H9 (cell line): ENCODE data around the gene DTD1. TPM values are rescaled to one million over a fixed set of nuclear protein-coding genes. Genes with fewer than 3 reads are reported as not detected.

ENCODE experiments used
- DNase-seq: peaks from one replicate; pipeline ENCODE4 v3.0.0-alpha.2; 2017
- H2AFZ ChIP-seq: one replicate; pipeline ENCODE4 v1.6.1; 2013; ENCODE audit warnings: mild to moderate bottlenecking, low read length, control low read depth, moderate library complexity
- H2AK5ac ChIP-seq: 2 replicates; pipeline ENCODE4 v1.6.1; 2013; ENCODE audit warnings: low read length, control low read depth, mixed read lengths; ENCODE audit not compliant: insufficient read length
- H2BK120ac ChIP-seq: one replicate; pipeline ENCODE4 v1.6.1; 2013; ENCODE audit warnings: low read depth, mild to moderate bottlenecking, low read length, control low read depth, inconsistent platforms; ENCODE audit not compliant: poor library complexity, severe bottlenecking
- H2BK12ac ChIP-seq: 2 replicates; pipeline ENCODE4 v1.6.1; 2013; ENCODE audit warnings: low read length, control low read depth, mixed read lengths, low read depth; ENCODE audit not compliant: insufficient read length
- H2BK15ac ChIP-seq: 2 replicates; pipeline ENCODE4 v1.6.1; 2013; ENCODE audit warnings: low read depth, low read length, control low read depth
- H2BK20ac ChIP-seq: one replicate; pipeline ENCODE4 v1.6.1; 2013; ENCODE audit warnings: low read depth, mild to moderate bottlenecking, low read length, control low read depth, inconsistent platforms; ENCODE audit not compliant: poor library complexity, severe bottlenecking
- H2BK5ac ChIP-seq: 2 replicates; pipeline ENCODE4 v1.6.1; 2013; ENCODE audit warnings: low read length, control low read depth, mixed read lengths; ENCODE audit not compliant: insufficient read length
- H3K14ac ChIP-seq: 2 replicates; pipeline ENCODE4 v1.6.1; 2013; ENCODE audit warnings: low read length, control low read depth; ENCODE audit not compliant: insufficient read depth
- H3K18ac ChIP-seq: 2 replicates; pipeline ENCODE4 v1.6.1; 2013; ENCODE audit warnings: low read depth, mild to moderate bottlenecking, mixed read lengths, low read length, control low read depth; ENCODE audit not compliant: insufficient read length
- H3K23ac ChIP-seq: 2 replicates; pipeline ENCODE4 v1.6.1; 2013; ENCODE audit warnings: low read length, control low read depth, mixed read lengths, low read depth; ENCODE audit not compliant: insufficient read length
- H3K23me2 ChIP-seq: 2 replicates; pipeline ENCODE4 v1.6.1; 2013; ENCODE audit warnings: low read depth, mild to moderate bottlenecking, mixed read lengths, low read length, control low read depth; ENCODE audit not compliant: insufficient read length, poor library complexity, severe bottlenecking
- H3K27ac ChIP-seq: 2 replicates; pipeline ENCODE4 v1.5.1; 2013; ENCODE audit warnings: low read length, control low read depth, mixed read lengths, low read depth; ENCODE audit not compliant: insufficient read length
- H3K27me3 ChIP-seq: 2 replicates; pipeline ENCODE4 v1.6.1; 2013; ENCODE audit warnings: low read length, control low read depth, inconsistent platforms; ENCODE audit not compliant: insufficient read depth
- H3K4ac ChIP-seq: 2 replicates; pipeline ENCODE4 v1.6.1; 2013; ENCODE audit warnings: low read depth, mild to moderate bottlenecking, control low read depth, inconsistent platforms, low read length, moderate library complexity
- H3K4me1 ChIP-seq: 2 replicates; pipeline ENCODE4 v1.6.1; 2013; ENCODE audit warnings: low read length, control low read depth, inconsistent platforms; ENCODE audit not compliant: insufficient read depth
- H3K4me2 ChIP-seq: 2 replicates; pipeline ENCODE4 v1.6.1; 2013; ENCODE audit warnings: low read length, control low read depth, mixed read lengths; ENCODE audit not compliant: insufficient read length, insufficient read depth
- H3K56ac ChIP-seq: 2 replicates; pipeline ENCODE4 v1.6.1; 2013; ENCODE audit warnings: low read depth, mild to moderate bottlenecking, mixed read lengths, low read length, control low read depth; ENCODE audit not compliant: insufficient read length
- H3K79me1 ChIP-seq: 2 replicates; pipeline ENCODE4 v1.6.1; 2013; ENCODE audit warnings: low read depth, mild to moderate bottlenecking, moderate library complexity, low read length, control low read depth, inconsistent platforms; ENCODE audit not compliant: insufficient read depth, poor library complexity, severe bottlenecking
- H3K79me2 ChIP-seq: 2 replicates; pipeline ENCODE4 v1.6.1; 2013; ENCODE audit warnings: low read length, control low read depth, inconsistent platforms; ENCODE audit not compliant: insufficient read depth
- H3K9ac ChIP-seq: 2 replicates; pipeline ENCODE4 v1.6.1; 2013; ENCODE audit warnings: low read length, control low read depth, mixed read lengths; ENCODE audit not compliant: insufficient read length; ENCODE audit errors: extremely low read depth
- H3K9me3 ChIP-seq: one replicate; pipeline ENCODE4 v1.6.1; 2013; ENCODE audit warnings: low read depth, low read length, inconsistent platforms; ENCODE audit not compliant: control insufficient read depth
- H3T11ph ChIP-seq: one replicate; pipeline ENCODE4 v1.6.1; 2013; ENCODE audit warnings: mild to moderate bottlenecking, low read length, control low read depth, inconsistent platforms
- H4K20me1 ChIP-seq: one replicate; pipeline ENCODE4 v1.6.1; 2013; ENCODE audit not compliant: control insufficient read depth, insufficient read length, insufficient read depth
- H4K5ac ChIP-seq: 2 replicates; pipeline ENCODE4 v1.6.1; 2013; ENCODE audit warnings: low read depth, mild to moderate bottlenecking, mixed read lengths, low read length, control low read depth; ENCODE audit not compliant: insufficient read length
- H4K8ac ChIP-seq: replicated peaks from 2 replicates; pipeline ENCODE4 v1.6.1; 2013; ENCODE audit warnings: low read length, control low read depth, mixed read lengths, low read depth; ENCODE audit not compliant: insufficient read length
- H4K91ac ChIP-seq: 2 replicates; pipeline ENCODE4 v1.6.1; 2013; ENCODE audit warnings: low read depth, mild to moderate bottlenecking, moderate library complexity, mixed read lengths, low read length, control low read depth; ENCODE audit not compliant: insufficient read length
- H3K27ac Mint-ChIP-seq, 3 experiments: 2 replicates in 2 of 3; 3 replicates in 1 of 3; pipeline ENCODE4 v1.8.0; 2020 to 2021; ENCODE audit warnings: mixed read lengths in 3 of 3, mild to moderate bottlenecking in 1 of 3, moderate library complexity in 1 of 3
- H3K27me3 Mint-ChIP-seq: 2 replicates; pipeline ENCODE4 v1.8.0; 2021; ENCODE audit warnings: low read depth, mild to moderate bottlenecking, moderate library complexity, mixed read lengths
- H3K36me3 Mint-ChIP-seq, 3 experiments: 2 replicates in 2 of 3; 3 replicates in 1 of 3; pipeline ENCODE4 v1.8.0; 2020 to 2021; ENCODE audit warnings: low read depth in 3 of 3, mixed read lengths in 3 of 3; ENCODE audit not compliant: insufficient read depth in 1 of 3
- H3K4me1 Mint-ChIP-seq, 2 experiments: 2 replicates each; pipeline ENCODE4 v1.8.0; 2020; ENCODE audit warnings: mixed read lengths in 2 of 2
- H3K4me3 Mint-ChIP-seq, 2 experiments: 2 replicates in 1 of 2; 3 replicates in 1 of 2; pipeline ENCODE4 v1.8.0; 2020 to 2021; ENCODE audit warnings: mild to moderate bottlenecking in 2 of 2, mixed read lengths in 2 of 2, moderate library complexity in 1 of 2
- H3K9me3 Mint-ChIP-seq, 2 experiments: 2 replicates in 1 of 2; 3 replicates in 1 of 2; pipeline ENCODE4 v1.8.0; 2020; ENCODE audit warnings: mild to moderate bottlenecking in 2 of 2, mixed read lengths in 2 of 2, moderate library complexity in 1 of 2
- WGBS: extraction: QIAGEN DNeasy Blood & Tissue Kit; methylation state at CpG from one replicate; pipeline ENCODE4 v1.1.7; 2013; ENCODE audit warnings: missing lambda C conversion rate, low lambda C conversion rate, mixed read lengths; ENCODE audit not compliant: insufficient read length; ENCODE audit errors: extremely low coverage; 5-methylcytosine and 5-hydroxymethylcytosine counted together
- total RNA-seq: library from RNA; stranded (reverse); gene quantifications from 2 replicates; pipeline ENCODE4 v1.2.1, GENCODE V29; 2021
- TF ChIP-seq, protein P1 (sequence below): fragments of 200-600 bp; sonication (generic); conservative IDR thresholded peaks from 3 replicates; pipeline ENCODE4 v1.8.0; 2021; ENCODE audit warnings: antibody characterized with exemption, mild to moderate bottlenecking

The DTD1 gene
- total RNA-seq, 1 experiment from 2014 or later: 62.0 TPM

DNA sequence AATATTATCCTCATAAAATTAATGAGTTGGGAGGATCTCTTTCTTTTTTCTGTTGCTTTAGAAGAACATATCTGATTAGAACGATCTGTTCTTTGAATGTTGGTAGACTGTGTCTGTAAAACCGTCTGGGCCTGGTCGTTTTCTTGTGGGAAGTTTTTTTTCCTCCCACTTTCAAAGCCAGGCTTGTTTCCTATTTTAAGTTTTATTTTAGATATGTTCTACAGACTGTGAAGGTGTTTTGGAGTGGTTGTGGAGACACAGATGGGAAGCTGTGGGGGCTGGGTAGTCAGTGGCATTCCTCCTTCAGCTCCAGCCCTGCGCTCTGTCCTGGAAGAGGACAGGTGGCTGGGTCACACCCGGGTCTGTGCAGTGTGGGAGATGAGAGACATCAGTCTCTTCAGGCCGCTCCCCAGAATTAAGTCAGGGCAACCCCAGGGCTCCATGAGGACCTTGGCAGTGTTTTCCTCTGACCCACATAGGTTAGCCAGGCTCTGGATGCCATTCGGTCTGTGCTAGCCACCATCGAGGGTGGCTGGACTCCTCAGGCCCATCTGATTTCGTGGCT is 133.8 kb downstream of the DTD1 start:
- H2BK20ac ChIP-seq: no peak overlapping the region
- no peak overlapping the region for H3K9ac ChIP-seq
- H2AFZ ChIP-seq: no peak overlapping the region
- no peak overlapping the region for H4K91ac ChIP-seq
- no peak overlapping the region for H2AK5ac ChIP-seq
- no peaks in the 10 kb centered on the region for H4K20me1 ChIP-seq
- H3K27me3 Mint-ChIP-seq: no peaks in the 10 kb centered on the region; the same call in 1 of the 2 replicates
- no peak overlapping the region for H2BK12ac ChIP-seq
- H4K8ac ChIP-seq: no peak overlapping the region
- no peak overlapping the region for H3K23ac ChIP-seq
- H3K9me3 ChIP-seq: no peaks in the 10 kb centered on the region
- no peak overlapping the region for H2BK5ac ChIP-seq
- H3K18ac ChIP-seq: no peak overlapping the region
- no peaks in the 10 kb centered on the region for H3K4me1 ChIP-seq
- WGBS: no CpG with 5 or more reads among the region's 9 CpGs
- H3K4me2 ChIP-seq: no peak overlapping the region
- H3K14ac ChIP-seq: no peak overlapping the region
- H3K4me1 Mint-ChIP-seq: peaks cover 8 to 9% of the 10 kb centered on the region in 2 experiments
- H3K4me3 Mint-ChIP-seq: no peak overlapping the region
- H2BK120ac ChIP-seq: no peak overlapping the region
- no peaks in the 10 kb centered on the region for H3K23me2 ChIP-seq
- H4K5ac ChIP-seq: no peak overlapping the region
- peaks cover 9 to 11% of the 10 kb centered on the region in 2 experiments; a peak in 4 of 5 replicates for H3K9me3 Mint-ChIP-seq
- H3K4ac ChIP-seq: no peak overlapping the region
- no peak overlapping the region for H3K56ac ChIP-seq
- H3K27me3 ChIP-seq: no peaks in the 10 kb centered on the region
- no peak for DNase-seq
- no peak overlapping the region for H3T11ph ChIP-seq
- no peak overlapping the region for H3K27ac ChIP-seq
- no peak overlapping the region for H3K27ac Mint-ChIP-seq
- H3K79me1 ChIP-seq: no peaks in the 10 kb centered on the region
- TF ChIP-seq, protein P1, sequence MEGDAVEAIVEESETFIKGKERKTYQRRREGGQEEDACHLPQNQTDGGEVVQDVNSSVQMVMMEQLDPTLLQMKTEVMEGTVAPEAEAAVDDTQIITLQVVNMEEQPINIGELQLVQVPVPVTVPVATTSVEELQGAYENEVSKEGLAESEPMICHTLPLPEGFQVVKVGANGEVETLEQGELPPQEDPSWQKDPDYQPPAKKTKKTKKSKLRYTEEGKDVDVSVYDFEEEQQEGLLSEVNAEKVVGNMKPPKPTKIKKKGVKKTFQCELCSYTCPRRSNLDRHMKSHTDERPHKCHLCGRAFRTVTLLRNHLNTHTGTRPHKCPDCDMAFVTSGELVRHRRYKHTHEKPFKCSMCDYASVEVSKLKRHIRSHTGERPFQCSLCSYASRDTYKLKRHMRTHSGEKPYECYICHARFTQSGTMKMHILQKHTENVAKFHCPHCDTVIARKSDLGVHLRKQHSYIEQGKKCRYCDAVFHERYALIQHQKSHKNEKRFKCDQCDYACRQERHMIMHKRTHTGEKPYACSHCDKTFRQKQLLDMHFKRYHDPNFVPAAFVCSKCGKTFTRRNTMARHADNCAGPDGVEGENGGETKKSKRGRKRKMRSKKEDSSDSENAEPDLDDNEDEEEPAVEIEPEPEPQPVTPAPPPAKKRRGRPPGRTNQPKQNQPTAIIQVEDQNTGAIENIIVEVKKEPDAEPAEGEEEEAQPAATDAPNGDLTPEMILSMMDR: no peak
- H3K79me2 ChIP-seq: no peaks in the 10 kb centered on the region
- H2BK15ac ChIP-seq: no peak overlapping the region
- peaks cover 2 to 11% (median 5%) of the 10 kb centered on the region in 3 experiments; a peak in 6 of 7 replicates for H3K36me3 Mint-ChIP-seq
